IPS DF 19.7 (cell line): Measurements from ENCODE around the gene PDHX.
"Not testable (repeated sequence)": the region's sequence is repeated elsewhere in the genome, so short reads cannot be mapped to it uniquely, and the experiment has no call there.

Experiments
- DNase-seq: peaks from one replicate; pipeline ENCODE4 v3.0.0-alpha.2; 2013; ENCODE audit warnings: low read depth, low spot score

Gene PDHX

GRCh38 chr11:35015621-35016387 lies 99.4 kb downstream of the PDHX start:
- DNase-seq: no peak

- DNase-seq: no peak
These were observed 100.5 kb downstream of the PDHX start for GRCh38 chr11:35016916-35017315.

- DNase-seq: peak; percentile 28
These were observed 101.3 kb downstream of the PDHX start for GRCh38 chr11:35017528-35018342.

DNA sequence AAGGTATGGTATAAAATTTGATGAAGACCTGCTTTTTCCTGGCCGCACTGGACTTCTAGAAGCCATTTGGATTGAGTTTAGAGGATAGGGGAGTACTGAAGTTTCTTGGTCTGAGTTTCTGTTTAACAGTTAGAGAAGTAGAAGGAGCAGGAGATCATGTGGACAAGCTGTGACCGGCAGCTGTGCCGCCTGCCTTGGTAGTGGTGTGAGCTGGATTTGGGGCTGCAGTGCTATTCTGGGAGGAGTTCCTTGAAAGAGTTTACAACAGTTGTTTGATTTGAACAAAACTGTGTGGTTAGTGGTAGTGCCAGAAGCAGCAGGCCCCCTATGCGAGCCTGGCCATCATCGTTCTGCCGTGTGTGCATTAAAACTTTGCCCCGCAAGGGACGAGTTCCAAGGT lies 105.2 kb downstream of the PDHX start:
- DNase-seq: no peak

DNA sequence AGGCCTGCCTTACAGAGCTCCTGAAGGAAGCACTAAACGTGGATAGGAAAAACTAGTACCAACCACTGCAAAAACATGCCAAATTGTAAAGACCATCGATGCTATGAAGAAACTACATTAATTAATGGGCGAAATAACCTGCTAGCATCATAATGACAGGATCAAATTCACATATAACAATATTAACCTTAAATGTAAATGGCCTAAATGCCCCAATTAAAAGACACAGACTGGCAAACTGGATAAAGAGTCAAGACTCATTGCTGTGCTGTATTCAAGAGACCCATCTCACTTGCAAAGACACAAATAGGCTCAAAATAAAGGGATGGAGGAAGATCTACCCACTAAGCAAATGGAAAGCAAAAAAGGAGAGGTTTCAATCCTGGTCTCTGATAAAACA lies 107.5 kb downstream of the PDHX start:
- not testable (repeated sequence) for DNase-seq

GRCh38 chr11:35028007-35028406 lies 111.6 kb downstream of the PDHX start:
- DNase-seq: not testable (repeated sequence)

DNA sequence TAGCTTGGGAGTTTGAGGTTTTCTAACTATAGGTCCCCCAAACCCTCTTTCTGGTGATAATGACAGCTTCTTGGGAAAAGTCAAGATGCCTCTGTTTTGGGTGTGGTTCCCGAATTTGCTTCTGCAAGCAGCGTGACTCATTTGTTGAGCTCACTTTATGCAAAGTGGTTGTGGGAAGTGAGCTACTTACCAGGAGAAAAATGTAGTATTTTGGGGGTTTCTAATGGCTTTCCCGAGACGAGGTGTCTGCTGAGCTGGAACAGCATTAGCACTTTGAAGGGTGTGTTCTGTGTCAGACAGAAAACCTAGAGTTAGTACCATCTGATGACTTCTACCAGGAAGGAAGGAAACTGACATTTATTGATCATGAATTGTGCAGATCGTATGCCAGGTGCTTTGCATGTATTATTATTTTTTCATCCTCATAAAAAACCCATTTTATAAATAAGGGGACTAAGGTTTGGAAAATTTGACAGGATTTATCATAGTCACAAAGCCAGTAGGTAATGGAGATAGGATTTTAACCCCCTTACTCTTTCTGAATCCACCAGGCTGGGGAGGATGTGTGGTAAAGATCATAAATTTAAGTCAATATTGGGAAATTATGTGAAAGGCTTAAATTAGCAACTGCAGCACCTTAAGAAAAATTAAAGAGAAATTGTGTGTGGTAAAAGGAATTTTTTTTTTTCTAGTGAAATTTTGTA lies 113.7 kb downstream of the PDHX start:
- no peak for DNase-seq

- DNase-seq: no peak
These were observed 114.3 kb downstream of the PDHX start for GRCh38 chr11:35030716-35031213.

DNA sequence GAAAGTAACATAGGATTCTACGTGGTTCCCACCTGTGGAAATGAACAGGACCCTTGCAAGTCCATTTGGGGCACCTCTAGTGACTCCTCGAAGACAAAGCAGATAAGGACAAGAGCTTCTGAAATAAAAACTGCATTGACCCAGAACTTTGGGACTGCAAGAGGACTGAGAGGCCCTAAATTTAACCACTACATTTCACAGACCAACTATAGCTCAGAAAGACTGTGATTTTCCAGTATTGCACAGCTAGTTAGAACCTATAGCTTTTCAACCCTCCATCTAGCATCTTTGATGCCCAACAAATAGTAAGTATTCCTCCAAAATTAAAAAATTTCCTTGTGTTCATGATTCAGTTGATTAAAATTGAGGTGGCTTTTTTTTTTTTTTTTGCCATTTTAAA lies 114.9 kb downstream of the PDHX start:
- DNase-seq: no peak

- DNase-seq: no peak
These were observed 115.4 kb downstream of the PDHX start for GRCh38 chr11:35031867-35032266.

DNA sequence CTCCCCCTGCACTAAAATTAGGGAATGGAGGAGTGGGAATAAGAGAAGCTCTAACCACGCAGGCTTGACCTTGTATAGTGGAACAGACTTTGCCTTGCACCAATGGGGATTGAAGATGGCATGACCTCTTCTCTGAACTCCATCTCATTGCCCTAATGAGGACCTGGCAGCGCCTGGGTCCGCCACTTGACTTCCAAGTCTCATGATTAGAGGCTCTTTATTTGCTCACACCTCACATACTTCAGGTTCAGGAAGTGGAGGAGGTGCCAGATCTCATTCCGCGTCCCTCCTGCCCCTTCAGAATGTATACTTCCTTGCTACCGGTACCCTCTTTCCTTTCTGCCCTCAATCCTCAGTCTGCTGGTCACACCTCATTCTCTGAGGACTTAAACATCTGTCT lies 116.6 kb downstream of the PDHX start:
- DNase-seq: no peak

DNA sequence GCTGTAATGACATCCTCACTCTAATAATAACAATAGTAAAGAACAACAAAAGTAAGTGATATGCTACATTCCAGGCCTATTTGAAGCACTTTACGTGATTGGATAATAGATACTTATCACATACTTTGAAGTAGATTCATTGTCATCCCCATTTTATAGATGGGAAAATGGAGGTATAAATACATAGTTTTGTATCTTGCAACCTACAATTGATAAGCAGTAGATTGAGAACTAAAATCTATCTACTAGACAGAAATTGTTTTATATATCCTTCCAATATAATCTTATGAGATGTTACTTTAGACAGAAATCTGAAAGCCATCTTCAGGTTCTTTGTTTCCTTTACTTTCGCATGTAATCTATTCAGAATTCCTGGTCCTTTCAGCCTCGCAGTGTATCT lies 118.0 kb downstream of the PDHX start:
- DNase-seq: no peak

DNA sequence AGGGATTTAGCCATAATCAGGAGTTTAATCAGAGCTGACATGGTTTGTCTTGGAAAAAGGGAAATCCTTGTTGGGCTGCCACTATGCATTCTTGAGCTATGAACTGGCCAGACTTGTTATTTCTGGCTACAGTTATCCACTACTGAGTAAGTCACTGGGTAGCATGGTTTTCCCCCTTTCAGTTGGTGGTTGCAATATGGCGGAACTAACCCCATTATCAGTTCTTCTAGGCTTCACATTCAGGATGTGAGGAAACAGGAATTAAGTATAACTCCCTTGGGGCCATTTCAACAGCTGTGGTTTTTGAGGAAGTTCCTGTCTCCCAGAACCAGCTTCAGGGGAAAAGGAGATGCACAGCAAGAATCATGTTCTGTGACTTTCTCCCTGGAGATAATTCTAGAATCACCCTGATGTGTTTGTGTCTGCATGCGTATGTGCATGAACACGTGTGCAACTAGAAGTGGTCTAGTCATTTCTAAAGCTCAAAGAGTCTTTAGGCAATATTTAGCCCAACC lies 119.5 kb downstream of the PDHX start:
- DNase-seq: no peak

GRCh38 chr11:35036639-35037038 lies 120.2 kb downstream of the PDHX start:
- DNase-seq: no peak

GRCh38 chr11:35038211-35038928 lies 122.0 kb downstream of the PDHX start:
- DNase-seq: no peak

- no peak for DNase-seq
These were observed 122.7 kb downstream of the PDHX start for GRCh38 chr11:35039076-35039475.

- DNase-seq: no peak
These were observed 124.0 kb downstream of the PDHX start for GRCh38 chr11:35040221-35040942.

DNA sequence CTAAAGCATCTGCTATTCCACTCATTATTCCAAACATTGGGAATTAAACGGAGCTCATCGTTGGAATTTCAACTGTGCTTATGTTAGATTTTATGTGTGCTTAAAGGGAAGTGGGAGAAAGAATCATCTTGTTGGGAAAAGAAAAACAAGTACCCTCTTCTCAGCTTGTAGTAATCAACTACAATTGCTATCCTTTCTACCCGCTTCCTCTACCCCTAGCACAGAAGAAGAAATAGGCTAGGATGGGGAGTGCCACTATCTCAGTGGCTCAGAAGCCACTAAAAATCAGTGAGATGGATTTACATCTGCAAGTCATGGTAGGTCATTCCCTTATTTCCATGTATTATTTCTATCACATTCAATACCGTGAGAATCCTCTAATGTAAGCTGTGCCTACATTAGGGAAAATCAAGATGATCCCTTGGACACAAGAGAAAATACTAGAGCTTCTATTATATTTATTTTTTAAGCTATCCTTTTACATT lies 124.7 kb downstream of the PDHX start:
- no peak for DNase-seq

DNA sequence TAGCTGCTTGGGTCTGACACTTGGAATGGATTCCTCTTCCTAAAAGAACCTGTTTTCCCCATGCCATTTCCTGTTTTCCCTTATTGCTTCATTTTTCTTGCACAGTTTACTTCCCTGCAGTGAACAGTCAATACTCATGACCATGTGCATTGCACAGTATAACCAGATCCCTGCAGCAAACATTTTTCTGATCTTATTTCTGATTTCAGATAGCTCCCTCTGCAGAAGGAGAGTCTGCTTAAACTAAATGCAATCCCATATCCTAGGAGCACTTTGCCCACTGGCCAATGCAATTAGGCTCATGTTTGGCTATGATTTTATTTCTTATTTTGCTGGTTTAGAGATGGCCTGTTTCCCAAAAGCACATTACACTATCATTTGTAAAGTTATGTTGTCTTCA lies 125.8 kb downstream of the PDHX start:
- no peak for DNase-seq

GRCh38 chr11:35042913-35043312 lies 126.5 kb downstream of the PDHX start:
- no peak for DNase-seq
